RWPE1 (cell line): Measurements from ENCODE around the gene PPA1.
"Not testable (repeated sequence)": the region's sequence is repeated elsewhere in the genome, so short reads cannot be mapped to it uniquely, and the experiment has no call there.

Experiments
- CTCF ChIA-PET: fragments of 350-600 bp; sonication (Branson Sonifier 250); formaldehyde crosslinking; extraction: SDS; loops from one replicate; lab custom pipeline; 2021; lab: Yijun Ruan, JAX
- POLR2A ChIA-PET: fragments of 400-600 bp; formaldehyde crosslinking; extraction: SDS; loops from one replicate; lab custom pipeline; 2020; ENCODE audit warnings: antibody characterized with exemption; ENCODE audit not compliant: low non-redundant PET; lab: Yijun Ruan, JAX
- DNase-seq: peaks from one replicate; pipeline ENCODE4 v3.0.0; 2012; ENCODE audit warnings: low spot score
- H3K27ac ChIP-seq: fragments of 450-650 bp; 2 replicates; pipeline ENCODE4 v1.5.1; 2017
- TF ChIP-seq, protein P1 (sequence below): fragments of 450-650 bp; conservative IDR thresholded peaks from 2 replicates; pipeline ENCODE4 v1.5.1; 2017; ENCODE audit warnings: low read depth, mild to moderate bottlenecking

The PPA1 gene

DNA sequence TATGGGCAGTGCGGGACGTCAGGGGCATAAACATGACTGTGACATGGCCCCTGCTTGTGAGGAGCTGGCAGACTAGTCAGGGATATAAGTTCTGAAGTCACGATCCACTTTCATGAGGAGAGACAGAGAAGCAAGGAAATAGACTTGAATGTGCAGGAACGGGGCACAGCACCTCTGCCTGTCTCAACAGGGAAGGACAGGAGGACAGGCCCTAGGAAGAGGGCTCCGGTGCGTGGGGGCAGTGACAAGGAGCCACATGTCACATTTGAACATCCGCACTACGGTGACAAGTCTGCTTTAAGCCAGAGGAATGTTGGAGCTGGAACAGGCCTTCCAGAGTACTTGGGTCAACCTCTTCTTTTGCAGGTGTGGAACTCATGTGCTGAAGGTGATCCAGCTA lies 43.1 kb downstream of the PPA1 start:
- DNase-seq: no peak
- H3K27ac ChIP-seq: peak overlapping the region; percentile 77
- ChIA-PET CTCF (interaction anchor here (1.4 kb wide), 1 partner anchor 553 kb away, joined by 3 read pairs; no protein-coding TSS in a partner anchor), POLR2A (no interaction called here)
- TF ChIP-seq, protein P1, sequence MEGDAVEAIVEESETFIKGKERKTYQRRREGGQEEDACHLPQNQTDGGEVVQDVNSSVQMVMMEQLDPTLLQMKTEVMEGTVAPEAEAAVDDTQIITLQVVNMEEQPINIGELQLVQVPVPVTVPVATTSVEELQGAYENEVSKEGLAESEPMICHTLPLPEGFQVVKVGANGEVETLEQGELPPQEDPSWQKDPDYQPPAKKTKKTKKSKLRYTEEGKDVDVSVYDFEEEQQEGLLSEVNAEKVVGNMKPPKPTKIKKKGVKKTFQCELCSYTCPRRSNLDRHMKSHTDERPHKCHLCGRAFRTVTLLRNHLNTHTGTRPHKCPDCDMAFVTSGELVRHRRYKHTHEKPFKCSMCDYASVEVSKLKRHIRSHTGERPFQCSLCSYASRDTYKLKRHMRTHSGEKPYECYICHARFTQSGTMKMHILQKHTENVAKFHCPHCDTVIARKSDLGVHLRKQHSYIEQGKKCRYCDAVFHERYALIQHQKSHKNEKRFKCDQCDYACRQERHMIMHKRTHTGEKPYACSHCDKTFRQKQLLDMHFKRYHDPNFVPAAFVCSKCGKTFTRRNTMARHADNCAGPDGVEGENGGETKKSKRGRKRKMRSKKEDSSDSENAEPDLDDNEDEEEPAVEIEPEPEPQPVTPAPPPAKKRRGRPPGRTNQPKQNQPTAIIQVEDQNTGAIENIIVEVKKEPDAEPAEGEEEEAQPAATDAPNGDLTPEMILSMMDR: no peak

DNA sequence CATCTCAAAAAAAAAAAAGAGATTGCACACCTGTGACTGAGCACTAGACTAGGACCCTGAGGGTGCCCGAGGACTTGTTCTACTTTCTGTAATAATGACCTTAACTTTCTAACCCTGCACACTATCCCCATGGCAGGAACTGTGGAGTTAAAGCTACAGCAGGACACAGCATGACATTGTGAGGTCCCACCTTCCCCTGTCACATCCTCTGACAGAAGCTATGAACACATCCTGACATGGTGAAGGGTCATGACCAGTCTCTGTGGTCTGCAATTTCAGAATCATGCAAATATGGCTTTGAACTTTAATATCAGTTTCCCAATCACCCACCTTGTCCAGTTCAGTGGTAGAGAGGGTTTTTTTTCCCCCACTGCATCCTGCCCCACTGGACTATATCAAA lies 44.5 kb downstream of the PPA1 start:
- no peak for DNase-seq
- CTCF ChIA-PET: interaction anchor here (0.7 kb wide), 2 partner anchors 9 to 281 kb away, joined by 3 to 4 read pairs; no protein-coding TSS in a partner anchor
- POLR2A ChIA-PET: no interaction called here
- TF ChIP-seq, protein P1: no peak
- H3K27ac ChIP-seq: no peak overlapping the region

DNA sequence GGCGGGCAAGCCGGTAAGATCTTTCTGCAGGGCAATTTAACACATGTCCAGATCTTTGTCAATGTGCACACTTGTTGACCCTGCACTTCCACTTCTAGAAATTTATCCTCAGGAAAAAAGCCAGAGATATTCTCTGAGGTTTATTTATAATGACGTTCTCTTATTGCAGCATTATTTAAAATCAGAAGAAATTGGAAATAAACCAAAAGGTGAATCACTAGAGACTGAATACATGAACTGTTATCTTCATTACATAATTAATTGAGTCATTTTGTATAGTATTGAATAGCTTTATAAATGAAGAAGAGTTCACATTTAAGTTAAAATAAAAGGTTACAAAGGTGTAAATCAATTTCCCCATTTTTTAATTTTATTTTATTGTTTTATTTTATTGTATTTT lies 46.7 kb downstream of the PPA1 start:
- TF ChIP-seq, protein P1: no peak
- H3K27ac ChIP-seq: peak overlapping the region; percentile 68
- ChIA-PET POLR2A (no interaction called here), CTCF (interaction anchor here (0.6 to 0.7 kb wide), 2 partner anchors 12 to 379 kb away, joined by 3 to 6 read pairs; no protein-coding TSS in a partner anchor)
- no peak for DNase-seq

DNA sequence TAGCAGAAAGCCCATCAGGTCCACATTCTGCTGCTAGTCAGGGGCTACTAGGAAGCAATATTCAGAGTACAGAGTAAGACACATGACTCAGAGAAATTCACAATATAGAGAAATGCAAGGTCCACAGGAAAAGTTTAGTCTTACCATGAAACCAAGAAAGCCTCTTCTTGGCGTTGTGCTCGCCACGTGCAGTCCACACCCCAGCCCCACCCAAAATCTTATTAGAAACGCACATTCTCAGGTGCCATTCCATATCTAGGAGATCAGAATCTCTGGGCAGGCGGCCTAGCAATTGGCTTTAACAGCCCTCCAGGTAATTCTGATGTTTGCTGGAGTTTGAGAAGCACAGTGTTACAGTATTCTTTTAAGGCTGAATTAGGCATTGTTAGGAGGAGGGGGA lies 47.1 kb downstream of the PPA1 start:
- TF ChIP-seq, protein P1: no peak
- CTCF ChIA-PET: interaction anchor here (0.6 kb wide), 1 partner anchor 13 kb away, joined by 6 read pairs; no protein-coding TSS in a partner anchor
- H3K27ac ChIP-seq: peak overlapping the region; percentile 75
- DNase-seq: no peak
- POLR2A ChIA-PET: no interaction called here

DNA sequence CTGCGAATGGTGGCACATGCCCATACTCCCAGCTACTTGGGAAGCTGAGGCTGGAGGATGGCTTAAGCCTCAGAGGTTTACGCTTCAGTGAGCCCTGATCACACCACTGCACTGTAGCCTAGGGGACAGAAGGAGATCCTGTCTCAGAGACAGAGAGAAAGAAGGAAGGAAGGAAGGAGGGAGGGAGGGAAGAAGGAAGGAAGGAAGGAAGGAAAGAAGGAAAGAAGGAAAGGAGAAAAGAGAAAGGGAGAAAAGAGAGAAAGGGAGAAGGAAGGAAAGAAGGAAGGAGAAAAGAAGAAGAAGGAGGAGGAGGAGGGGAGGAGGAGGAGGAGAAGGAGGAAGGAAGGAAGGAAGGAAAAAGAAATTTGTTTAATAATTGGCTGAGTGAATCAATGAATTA lies 49.9 kb downstream of the PPA1 start:
- CTCF ChIA-PET: no interaction called here
- no peak for DNase-seq
- TF ChIP-seq, protein P1: no peak
- POLR2A ChIA-PET: no interaction called here
- H3K27ac ChIP-seq: no peak overlapping the region

DNA sequence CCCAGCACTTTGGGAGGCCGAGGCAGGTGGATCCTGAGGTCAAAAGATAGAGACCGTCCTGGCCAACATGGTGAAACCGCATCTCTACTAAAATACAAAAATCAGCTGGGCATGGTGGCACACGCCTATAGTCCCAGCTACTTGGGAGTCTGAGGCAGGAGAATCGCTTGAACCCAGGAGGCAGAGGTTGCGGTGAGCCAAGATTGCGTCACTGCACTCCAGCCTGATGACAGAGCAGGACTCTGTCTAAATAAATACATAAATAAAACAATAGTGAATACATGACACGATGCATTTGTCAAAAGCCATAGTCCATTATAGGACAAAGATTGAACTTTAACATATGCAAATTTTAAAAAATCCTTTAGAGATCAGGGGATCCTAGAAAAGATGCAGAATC lies 54.0 kb downstream of the PPA1 start:
- H3K27ac ChIP-seq, POLR2A ChIA-PET, CTCF ChIA-PET: not testable (repeated sequence)

DNA sequence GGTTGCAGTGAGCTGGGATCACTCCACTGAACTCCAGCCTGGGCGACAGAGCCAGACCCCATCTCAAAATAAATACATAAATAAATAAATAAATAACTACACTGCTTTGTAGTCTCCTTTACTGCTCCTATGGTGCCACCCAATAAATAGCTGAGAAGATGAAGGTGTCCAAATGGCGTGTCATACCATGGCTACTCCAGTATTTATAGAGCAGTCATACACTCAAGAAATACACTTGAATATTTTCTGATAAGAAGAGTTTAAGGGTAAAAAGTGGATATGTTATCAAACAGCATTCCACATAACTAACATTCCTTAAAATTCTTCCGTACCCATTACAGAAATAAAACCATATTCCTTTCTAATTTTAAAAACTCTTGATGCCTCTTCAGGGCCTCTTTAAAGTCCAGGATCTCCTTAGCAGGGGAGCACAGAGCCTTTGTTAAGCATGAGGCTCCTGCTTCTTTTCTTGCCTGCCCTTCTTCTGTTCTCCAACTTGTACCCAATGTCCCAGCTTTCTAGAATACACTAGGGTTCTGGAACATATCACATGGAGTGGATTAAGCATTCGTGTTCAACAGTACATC lies 55.0 kb downstream of the PPA1 start:
- H3K27ac ChIP-seq: no peak overlapping the region
- POLR2A ChIA-PET: no interaction called here
- no peak for DNase-seq
- TF ChIP-seq, protein P1: no peak
- CTCF ChIA-PET: no interaction called here

More for the DNA sequence above, 54.0 kb downstream of the PPA1 start:
- not testable (repeated sequence) for DNase-seq
